Neural crest cell (in vitro differentiated cells): ENCODE data around the gene LDLRAP1. TPM values are rescaled to one million over a fixed set of nuclear protein-coding genes. Genes with fewer than 3 reads are reported as not detected.
A peak's percentile ranks its signal among the peaks of the same experiment; 100 is the strongest.
"Not testable (repeated sequence)": the region's sequence is repeated elsewhere in the genome, so short reads cannot be mapped to it uniquely, and the experiment has no call there.

ENCODE experiments used
- DNase-seq: peaks from one replicate; pipeline ENCODE4 v3.0.0; 2021; ENCODE audit warnings: low read depth, mixed read lengths, low spot score
- H3K27ac Mint-ChIP-seq: one replicate; pipeline ENCODE4 v1.8.0; 2021; ENCODE audit warnings: mild to moderate bottlenecking, mixed read lengths; ENCODE audit not compliant: unreplicated experiment
- H3K27me3 Mint-ChIP-seq: 2 replicates; pipeline ENCODE4 v1.8.0; 2021; ENCODE audit warnings: low read depth, mild to moderate bottlenecking, mixed read lengths
- H3K36me3 Mint-ChIP-seq: 2 replicates; pipeline ENCODE4 v1.8.0; 2021; ENCODE audit warnings: low read depth, mild to moderate bottlenecking, mixed read lengths
- H3K4me1 Mint-ChIP-seq: 2 replicates; pipeline ENCODE4 v1.8.0; 2021; ENCODE audit warnings: mixed read lengths
- H3K4me3 Mint-ChIP-seq: one replicate; pipeline ENCODE4 v1.8.0; 2021; ENCODE audit warnings: mild to moderate bottlenecking, mixed read lengths
- H3K9me3 Mint-ChIP-seq: 2 replicates; pipeline ENCODE4 v1.8.0; 2021; ENCODE audit warnings: mixed read lengths
- CTCF ChIP-seq: fragments of 200-600 bp; sonication (generic); conservative IDR thresholded peaks from 2 replicates; pipeline ENCODE4 v1.5.0; 2021; ENCODE audit warnings: antibody characterized with exemption, mild to moderate bottlenecking
- total RNA-seq: library from RNA; stranded (reverse); gene quantifications from 2 replicates; pipeline ENCODE4 v1.2.1, GENCODE V29; 2021

Gene LDLRAP1
- total RNA-seq, 1 donor from 2014 or later, result 20.7 TPM

GRCh38 chr1:25503551-25504426 lies 39.6 kb upstream of the LDLRAP1 start:
- no peak overlapping the region for H3K4me3 Mint-ChIP-seq
- DNase-seq, result peak; percentile 30
- H3K27me3 Mint-ChIP-seq, result peaks cover 5% of the 10 kb centered on the region
- no peak overlapping the region for H3K27ac Mint-ChIP-seq
- no peaks in the 10 kb centered on the region for H3K9me3 Mint-ChIP-seq
- peaks cover 16% of the 10 kb centered on the region for H3K4me1 Mint-ChIP-seq
- peak; percentile 67 for TF ChIP-seq CTCF
- peaks cover 6% of the 10 kb centered on the region for H3K36me3 Mint-ChIP-seq

- DNase-seq, result no peak
- Mint-ChIP-seq H3K27ac (no peak overlapping the region), H3K27me3 (peaks cover 5% of the 10 kb centered on the region), H3K9me3 (no peaks in the 10 kb centered on the region), H3K4me1 (peaks cover 16% of the 10 kb centered on the region), H3K4me3 (no peak overlapping the region), H3K36me3 (peaks cover 6% of the 10 kb centered on the region)
- TF ChIP-seq CTCF, result no peak
Observed at GRCh38 chr1:25504706-25505595, 38.5 kb upstream of the LDLRAP1 start.

GRCh38 chr1:25505656-25506385 lies 37.6 kb upstream of the LDLRAP1 start:
- DNase-seq, result no peak
- peak overlapping the region; percentile 79 for H3K4me3 Mint-ChIP-seq
- peaks cover 2% of the 10 kb centered on the region for H3K36me3 Mint-ChIP-seq
- H3K9me3 Mint-ChIP-seq, result no peaks in the 10 kb centered on the region
- TF ChIP-seq CTCF, result no peak
- H3K27ac Mint-ChIP-seq, result peak overlapping the region; percentile 75
- peaks cover 16% of the 10 kb centered on the region for H3K4me1 Mint-ChIP-seq
- peaks cover 5% of the 10 kb centered on the region for H3K27me3 Mint-ChIP-seq

- H3K4me3 Mint-ChIP-seq, result peak overlapping the region; percentile 79
- H3K4me1 Mint-ChIP-seq, result peaks cover 16% of the 10 kb centered on the region
- not testable (repeated sequence) for H3K36me3 Mint-ChIP-seq
Observed at GRCh38 chr1:25506566-25507463, 36.6 kb upstream of the LDLRAP1 start.

GRCh38 chr1:25513666-25514065 lies 29.7 kb upstream of the LDLRAP1 start:
- H3K4me3 Mint-ChIP-seq, result no peak overlapping the region
- no peaks in the 10 kb centered on the region for H3K4me1 Mint-ChIP-seq
- H3K27ac Mint-ChIP-seq, result no peak overlapping the region
- no peaks in the 10 kb centered on the region for H3K27me3 Mint-ChIP-seq
- DNase-seq, result no peak
- no peak for TF ChIP-seq CTCF
- H3K36me3 Mint-ChIP-seq, result no peaks in the 10 kb centered on the region
- H3K9me3 Mint-ChIP-seq, result no peaks in the 10 kb centered on the region

More at GRCh38 chr1:25506566-25507463, 36.6 kb upstream of the LDLRAP1 start:
- H3K27me3 Mint-ChIP-seq, H3K9me3 Mint-ChIP-seq, DNase-seq: not testable (repeated sequence)
- H3K27ac Mint-ChIP-seq, result peak overlapping the region; percentile 75
